Coronary artery (tissue), 2 donors: ENCODE data around the gene FBXL2.

Source experiments
- DNase-seq: peaks from one replicate; pipeline ENCODE4 v3.0.0-alpha.2; 2017; ENCODE audit warnings: low spot score
- H3K27ac ChIP-seq, 2 donors: fragments of 200-600 bp; sonication (generic); one replicate each; pipeline ENCODE4 v1.5.1; 2016 to 2019
- H3K4me3 ChIP-seq: fragments of 200-600 bp; sonication (generic); 2 replicates; pipeline ENCODE4 v1.5.1; 2016; ENCODE audit warnings: mild to moderate bottlenecking, moderate library complexity
- CTCF ChIP-seq: fragments of 200-600 bp; sonication (generic); IDR thresholded peaks from one replicate; pipeline ENCODE4 v1.5.1; 2019; ENCODE audit warnings: antibody characterized with exemption

Gene FBXL2

DNA sequence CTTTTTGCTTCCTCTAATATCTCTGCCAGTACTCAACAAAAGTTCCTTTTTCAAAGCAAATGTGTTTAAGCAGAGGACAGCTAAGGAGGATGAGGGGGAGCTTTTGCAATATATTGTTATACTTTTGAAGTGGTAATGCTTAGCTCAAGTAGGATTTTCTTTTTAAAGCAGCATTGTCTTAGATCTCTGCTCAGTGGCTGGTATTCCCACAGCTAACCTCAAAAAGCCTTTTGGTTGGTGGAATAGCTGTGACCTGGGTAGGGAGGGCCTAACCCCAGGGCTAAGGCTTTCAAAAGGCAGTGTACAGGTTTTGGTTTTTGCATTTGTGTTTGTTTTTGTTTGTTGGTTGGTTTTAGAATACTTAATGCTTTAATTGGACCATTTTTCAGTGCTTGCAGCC lies 86.8 kb downstream of the FBXL2 start:
- Histone ChIP-seq H3K4me3 (no peak overlapping the region), H3K27ac (no peak overlapping the region)
- DNase-seq: no peak
- no peak for TF ChIP-seq CTCF

DNA sequence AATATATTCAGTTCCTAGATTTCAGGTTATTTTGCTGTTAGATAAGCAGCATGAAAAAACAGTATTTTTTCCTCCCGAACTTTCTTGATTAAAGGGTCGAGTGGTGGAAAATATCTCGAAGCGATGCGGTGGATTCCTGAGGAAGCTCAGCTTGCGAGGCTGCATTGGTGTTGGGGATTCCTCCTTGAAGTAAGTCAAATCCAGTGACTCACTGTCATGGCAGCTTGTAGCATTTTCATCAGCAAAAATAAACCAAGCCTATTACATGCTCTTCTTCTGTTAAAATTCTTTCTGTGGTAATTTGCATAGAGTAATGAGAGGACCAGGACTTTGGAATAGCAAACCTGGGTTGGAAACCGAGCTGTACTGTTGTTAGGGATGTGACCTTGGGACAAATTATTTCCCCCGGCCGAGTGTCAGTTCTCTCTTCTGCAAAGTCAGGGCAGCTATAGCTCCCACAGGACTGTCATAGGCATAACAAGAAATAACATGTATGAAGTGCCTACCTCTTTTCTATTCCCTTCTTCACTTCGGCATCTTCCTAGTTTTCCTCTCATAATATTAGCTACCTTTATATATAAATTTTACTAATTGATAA lies 87.4 kb downstream of the FBXL2 start:
- Histone ChIP-seq H3K4me3 (no peak overlapping the region), H3K27ac (no peak overlapping the region)
- no peak for TF ChIP-seq CTCF
- DNase-seq: no peak

GRCh38 chr3:33372218-33373081 lies 95.2 kb downstream of the FBXL2 start:
- no peak for DNase-seq
- Histone ChIP-seq H3K4me3 (peak overlapping the region; percentile 47), H3K27ac (no peak overlapping the region)
- TF ChIP-seq CTCF: peak; percentile 79

DNA sequence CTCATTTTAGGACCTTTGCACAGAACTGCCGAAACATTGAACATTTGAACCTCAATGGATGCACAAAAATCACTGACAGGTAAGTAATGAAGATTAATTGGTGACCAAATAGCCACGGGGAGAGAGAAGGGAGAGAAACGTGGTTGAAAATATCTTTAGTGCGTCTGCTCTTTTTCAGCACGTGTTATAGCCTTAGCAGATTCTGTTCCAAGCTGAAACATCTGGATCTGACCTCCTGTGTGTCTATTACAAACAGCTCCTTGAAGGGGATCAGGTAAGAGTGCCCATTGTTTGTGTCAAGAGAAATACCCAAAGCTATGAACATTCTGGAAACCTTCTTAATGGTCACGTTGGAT lies 95.8 kb downstream of the FBXL2 start:
- no peak overlapping the region for H3K27ac ChIP-seq
- no peak overlapping the region for H3K4me3 ChIP-seq

GRCh38 chr3:33377489-33377888 lies 100.2 kb downstream of the FBXL2 start:
- no peak for TF ChIP-seq CTCF
- no peak for DNase-seq
- no peak overlapping the region for H3K4me3 ChIP-seq

More for the DNA sequence above, 95.8 kb downstream of the FBXL2 start:
- TF ChIP-seq CTCF: no peak
- no peak for DNase-seq

GRCh38 chr3:33377931-33378330 lies 100.7 kb downstream of the FBXL2 start:
- no peak for DNase-seq
- TF ChIP-seq CTCF: no peak
- Histone ChIP-seq H3K27ac (no peak overlapping the region), H3K4me3 (no peak overlapping the region)

More at GRCh38 chr3:33377489-33377888, 100.2 kb downstream of the FBXL2 start:
- peak overlapping the region in 1 of 2 donors; percentile 19 for H3K27ac ChIP-seq

DNA sequence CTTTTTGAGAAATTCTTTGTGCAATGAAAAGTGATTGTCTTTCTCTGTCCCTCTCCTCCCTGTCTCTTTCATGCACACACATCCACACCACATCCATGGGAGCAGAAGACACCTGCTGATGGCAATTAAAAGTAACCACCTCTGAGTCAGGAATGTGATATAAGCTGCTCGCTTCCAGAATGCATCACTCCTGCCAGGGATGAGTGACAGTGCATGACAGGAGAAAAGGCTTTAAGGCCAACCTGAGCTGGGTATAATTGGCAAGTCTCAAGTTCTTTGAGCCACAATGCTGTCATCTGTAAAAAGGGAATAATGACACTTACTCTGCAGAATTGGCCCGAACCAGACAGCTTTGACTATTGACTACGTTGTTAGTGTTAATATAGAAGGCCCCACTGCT lies 103.4 kb downstream of the FBXL2 start:
- Histone ChIP-seq H3K4me3 (no peak overlapping the region), H3K27ac (no peak overlapping the region)
- no peak for DNase-seq
- no peak for TF ChIP-seq CTCF
